HL-60 (cell line): ENCODE data around the gene SLC17A5.

Source experiments
- DNase-seq, 2 experiments: peaks; one replicate each; pipeline ENCODE4 v3.0.0-alpha.2; 2010 to 2020; ENCODE audit warnings: low read depth in 1 of 2, low spot score in 1 of 2
- H3K27ac ChIP-seq: fragments of 250-450 bp; sonication (Bioruptor Pico); replicated peaks from 2 replicates; pipeline ENCODE4 v1.5.1; 2020; ENCODE audit warnings: mild to moderate bottlenecking, moderate library complexity
- H3K27me3 ChIP-seq: fragments of 250-450 bp; sonication (Bioruptor Pico); 2 replicates; pipeline ENCODE4 v1.5.1; 2021; ENCODE audit warnings: mild to moderate bottlenecking, moderate library complexity; ENCODE audit not compliant: insufficient read depth, poor library complexity, severe bottlenecking
- H3K4me3 ChIP-seq: replicated peaks from 2 replicates; pipeline ENCODE4 v1.5.1; 2011; ENCODE audit warnings: mild to moderate bottlenecking, control low read depth, low read length; ENCODE audit not compliant: insufficient read depth
- CTCF ChIP-seq: IDR thresholded peaks from one replicate; pipeline ENCODE4 v1.5.1; 2011; ENCODE audit warnings: low read length, control low read depth, inconsistent platforms; ENCODE audit not compliant: insufficient read depth
- GABPA ChIP-seq: IDR thresholded peaks from 2 replicates; pipeline ENCODE4 v1.6.1; 2012; ENCODE audit warnings: low read depth
- POLR2AphosphoS5 ChIP-seq: IDR thresholded peaks from 2 replicates; pipeline ENCODE4 v1.6.1; 2012; ENCODE audit warnings: low read depth
- REST ChIP-seq: IDR thresholded peaks from 2 replicates; pipeline ENCODE4 v1.6.1; 2012; ENCODE audit warnings: low read depth; ENCODE audit not compliant: insufficient replicate concordance
- SPI1 ChIP-seq: IDR thresholded peaks from 2 replicates; pipeline ENCODE4 v1.6.1; 2012; ENCODE audit warnings: low read depth, mild to moderate bottlenecking, borderline replicate concordance

SLC17A5 gene

DNA sequence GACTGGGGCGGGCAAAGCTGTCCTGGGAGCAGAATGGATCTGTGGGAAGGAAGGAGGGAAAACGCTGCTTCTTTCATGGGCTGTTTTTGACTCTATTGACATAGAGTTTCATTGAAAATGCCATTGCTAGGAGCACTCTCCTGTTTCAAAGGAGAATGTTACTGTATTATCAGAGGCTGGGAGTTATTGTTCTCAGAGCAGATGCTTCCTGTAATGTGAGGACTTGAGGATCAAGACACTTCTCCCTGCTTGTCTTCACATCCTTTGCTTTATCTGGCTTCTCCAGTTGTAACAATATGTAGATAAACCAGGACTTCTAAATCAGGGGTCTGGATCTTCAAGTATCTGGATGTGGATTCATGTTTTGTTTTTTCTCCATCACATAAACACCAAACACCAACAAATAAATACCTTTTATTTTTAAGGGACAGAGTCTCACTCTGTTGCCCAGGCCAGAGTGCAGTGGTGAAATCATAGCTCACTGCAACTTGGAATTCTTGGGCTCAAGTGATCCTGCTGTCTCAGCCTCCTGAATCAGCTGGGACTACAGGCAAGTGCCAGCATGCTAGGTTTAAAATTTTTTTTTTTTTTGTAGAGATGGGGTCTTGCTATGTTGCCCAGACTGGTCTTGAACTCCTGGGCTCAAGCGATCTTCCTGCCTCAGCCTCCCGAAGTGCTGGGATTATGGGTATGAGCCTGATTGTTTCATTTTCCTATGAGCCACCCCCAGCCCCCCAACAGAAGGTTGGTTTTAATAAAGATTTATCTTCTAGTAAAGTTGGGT lies 46.1 kb upstream of the SLC17A5 start:
- no peak for DNase-seq

GRCh38 chr6:73696966-73697655 lies 43.3 kb upstream of the SLC17A5 start:
- no peak for TF ChIP-seq SPI1
- no peak for TF ChIP-seq REST
- no peak for TF ChIP-seq POLR2AphosphoS5
- TF ChIP-seq CTCF: no peak
- TF ChIP-seq GABPA: no peak
- peaks cover 8% of the 10 kb centered on the region for H3K27me3 ChIP-seq
- no peak overlapping the region for H3K27ac ChIP-seq
- no peak for DNase-seq
- no peak overlapping the region for H3K4me3 ChIP-seq

More for the DNA sequence above, 46.1 kb upstream of the SLC17A5 start:
- no peak overlapping the region for H3K27ac ChIP-seq
- peaks cover 11% of the 10 kb centered on the region for H3K27me3 ChIP-seq
- no peak overlapping the region for H3K4me3 ChIP-seq
- TF ChIP-seq SPI1: no peak
- no peak for TF ChIP-seq CTCF
- TF ChIP-seq REST: no peak

DNA sequence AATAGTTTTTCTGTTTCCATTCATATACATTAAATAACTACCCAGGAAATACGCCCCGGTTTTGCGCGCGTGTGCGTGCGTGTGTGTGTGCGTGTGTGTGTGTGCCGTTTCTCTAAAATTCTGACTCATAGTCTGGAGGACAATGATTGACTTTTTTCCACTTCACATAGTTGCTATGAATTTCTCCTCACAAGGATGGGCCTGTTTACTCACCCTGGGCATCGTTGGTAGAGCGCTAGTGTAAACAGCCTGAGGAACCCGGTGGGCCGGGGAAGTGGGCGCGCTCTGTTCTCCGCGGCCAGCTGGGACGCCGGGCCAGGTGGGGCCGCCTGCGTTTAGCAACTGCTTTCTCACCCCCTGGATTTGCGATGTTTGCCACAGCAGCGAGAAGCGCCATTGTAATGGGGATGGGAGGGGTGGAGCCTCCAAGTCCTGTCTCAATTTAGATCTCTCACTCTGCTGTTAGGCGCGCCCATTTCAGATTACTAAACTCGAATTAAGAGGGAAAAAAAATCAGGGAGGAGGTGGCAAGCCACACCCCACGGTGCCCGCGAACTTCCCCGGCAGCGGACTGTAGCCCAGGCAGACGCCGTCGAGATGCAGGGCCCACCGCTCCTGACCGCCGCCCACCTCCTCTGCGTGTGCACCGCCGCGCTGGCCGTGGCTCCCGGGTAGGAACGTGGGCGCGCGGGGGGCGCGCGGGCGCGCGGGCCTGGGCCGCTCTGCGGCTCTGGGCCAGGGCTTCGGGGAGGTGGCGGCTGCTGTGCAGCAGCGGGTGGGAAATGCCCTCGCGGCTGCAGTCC lies 42.0 kb upstream of the SLC17A5 start, which contains the start of gene CD109:
Gene CD109 (plus strand): TSS at position 585 of the 803 bp plus-strand sequence. CDS start 13 bp downstream, at position 598.
- TF ChIP-seq SPI1: no peak
- TF ChIP-seq CTCF: no peak
- TF ChIP-seq GABPA: no peak
- Histone ChIP-seq H3K27ac (no peak within 1 kb of the TSS), H3K4me3 (peak within 1 kb of the TSS; percentile 52), H3K27me3 (peaks cover 6% of the 10 kb centered on the region)
- peak; percentile 12 to 14 for DNase-seq
